Muscle layer of colon (tissue), 2 donors: Measurements from ENCODE around the gene PNLIPRP2.

ENCODE experiments used
- H3K27ac ChIP-seq: one replicate; pipeline ENCODE4 v1.7.0; 2013; ENCODE audit warnings: low read depth, mild to moderate bottlenecking, low read length, moderate library complexity
- H3K27me3 ChIP-seq, 2 donors: one replicate each; pipeline ENCODE4 v1.7.0; 2013; ENCODE audit warnings: low read length in 2 of 2, mild to moderate bottlenecking in 2 of 2; ENCODE audit not compliant: insufficient read depth in 2 of 2, control insufficient read depth in 1 of 2
- H3K36me3 ChIP-seq: one replicate; pipeline ENCODE4 v1.7.0; 2013; ENCODE audit warnings: mild to moderate bottlenecking, low read length; ENCODE audit not compliant: insufficient read depth
- H3K4me1 ChIP-seq: one replicate; pipeline ENCODE4 v1.7.0; 2013; ENCODE audit warnings: mild to moderate bottlenecking, low read length; ENCODE audit not compliant: insufficient read depth
- H3K4me3 ChIP-seq, 2 donors: one replicate each; pipeline ENCODE4 v1.7.0; 2013; ENCODE audit warnings: low read length in 2 of 2, low read depth in 1 of 2, mild to moderate bottlenecking in 1 of 2, moderate library complexity in 1 of 2
- H3K9ac ChIP-seq: one replicate; pipeline ENCODE4 v1.7.0; 2013; ENCODE audit warnings: low read length
- H3K9me3 ChIP-seq: one replicate; pipeline ENCODE4 v1.7.0; 2013; ENCODE audit warnings: mild to moderate bottlenecking, low read length
- donor health status: abdominal sarcoma.
- donor health status: Adenocarcinoma of cecum.

The PNLIPRP2 gene

GRCh38 chr10:116659049-116659670 is 38.4 kb downstream of the PNLIPRP2 start:
- no peaks in the 10 kb centered on the region for H3K36me3 ChIP-seq
- H3K27me3 ChIP-seq: no peaks in the 10 kb centered on the region
- no peaks in the 10 kb centered on the region for H3K4me1 ChIP-seq
- H3K4me3 ChIP-seq: no peak overlapping the region
- no peak overlapping the region for H3K27ac ChIP-seq
- no peak overlapping the region for H3K9ac ChIP-seq
- H3K9me3 ChIP-seq: no peaks in the 10 kb centered on the region

- H3K4me3 ChIP-seq: no peak overlapping the region
- no peaks in the 10 kb centered on the region for H3K36me3 ChIP-seq
- peaks cover 6% of the 10 kb centered on the region for H3K4me1 ChIP-seq
Measured at GRCh38 chr10:116660860-116661259, 40.1 kb downstream of the PNLIPRP2 start.

DNA sequence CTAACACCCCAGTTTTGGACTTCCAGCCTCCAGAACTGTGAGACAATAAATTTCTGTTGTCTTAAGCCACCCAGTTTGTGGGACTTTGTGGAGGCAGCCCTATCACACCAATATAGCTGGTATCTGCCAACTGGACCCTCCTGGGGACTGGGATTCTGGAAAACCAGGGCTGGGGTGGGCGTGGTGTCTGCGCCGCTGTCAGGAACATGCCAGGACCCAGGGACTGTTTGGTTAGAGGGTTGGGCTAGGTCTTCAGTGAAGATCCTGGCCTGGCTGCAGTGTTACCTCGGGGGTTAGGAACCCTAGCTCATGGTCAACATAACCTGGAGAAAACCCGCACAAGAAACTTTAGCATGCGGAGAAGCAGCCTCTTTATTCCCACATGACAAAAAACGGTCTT is 42.6 kb downstream of the PNLIPRP2 start:
- H3K4me3 ChIP-seq: no peak overlapping the region
- H3K27me3 ChIP-seq: no peaks in the 10 kb centered on the region
- H3K9me3 ChIP-seq: no peaks in the 10 kb centered on the region
- H3K27ac ChIP-seq: no peak overlapping the region
- H3K9ac ChIP-seq: no peak overlapping the region
- peaks cover 11% of the 10 kb centered on the region for H3K4me1 ChIP-seq
- no peaks in the 10 kb centered on the region for H3K36me3 ChIP-seq

More at GRCh38 chr10:116660860-116661259, 40.1 kb downstream of the PNLIPRP2 start:
- no peaks in the 10 kb centered on the region for H3K27me3 ChIP-seq
- H3K27ac ChIP-seq: no peak overlapping the region
- no peak overlapping the region for H3K9ac ChIP-seq
- no peaks in the 10 kb centered on the region for H3K9me3 ChIP-seq

- Histone ChIP-seq H3K9me3 (no peaks in the 10 kb centered on the region), H3K4me1 (peaks cover 11% of the 10 kb centered on the region), H3K27ac (no peak overlapping the region), H3K4me3 (no peak overlapping the region), H3K36me3 (no peaks in the 10 kb centered on the region), H3K27me3 (no peaks in the 10 kb centered on the region), H3K9ac (no peak overlapping the region)
Measured at GRCh38 chr10:116664631-116665030, 43.9 kb downstream of the PNLIPRP2 start.

- Histone ChIP-seq H3K36me3 (no peaks in the 10 kb centered on the region), H3K4me3 (peak overlapping the region in 1 of 2 donors; percentile 47), H3K27ac (no peak overlapping the region), H3K4me1 (peaks cover 11% of the 10 kb centered on the region), H3K27me3 (peaks cover 0 to 4% of the 10 kb centered on the region in 2 donors), H3K9ac (peak overlapping the region; percentile 7), H3K9me3 (no peaks in the 10 kb centered on the region)
Measured at GRCh38 chr10:116665541-116666125, 44.9 kb downstream of the PNLIPRP2 start.

- no peak overlapping the region for H3K9ac ChIP-seq
- H3K4me1 ChIP-seq: peaks cover 11% of the 10 kb centered on the region
- no peaks in the 10 kb centered on the region for H3K36me3 ChIP-seq
- H3K4me3 ChIP-seq: no peak overlapping the region
- H3K9me3 ChIP-seq: no peaks in the 10 kb centered on the region
- peaks cover 0 to 4% of the 10 kb centered on the region in 2 donors for H3K27me3 ChIP-seq
- H3K27ac ChIP-seq: no peak overlapping the region
Measured at GRCh38 chr10:116667484-116667883, 46.7 kb downstream of the PNLIPRP2 start.

DNA sequence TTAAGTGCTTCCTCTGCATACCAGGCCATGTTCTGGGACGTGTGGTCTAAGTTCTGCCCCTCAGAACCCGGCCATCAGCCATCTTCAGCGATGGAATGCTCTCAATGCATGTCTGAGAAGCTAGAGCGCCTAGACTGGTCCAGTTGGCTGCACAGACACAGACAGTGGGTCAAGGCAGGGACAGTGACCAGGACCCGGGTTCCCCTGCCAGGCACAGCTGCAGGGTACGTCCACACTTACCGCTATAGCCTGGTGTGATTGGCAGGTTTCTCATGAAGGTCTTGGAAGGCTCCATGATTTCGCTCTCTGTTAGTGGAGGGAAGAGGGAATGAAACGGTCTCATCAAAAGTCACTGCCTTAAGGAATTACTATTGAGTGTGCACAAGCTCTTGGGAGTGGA is 47.3 kb downstream of the PNLIPRP2 start:
- no peak overlapping the region for H3K9ac ChIP-seq
- peaks cover 0 to 4% of the 10 kb centered on the region in 2 donors for H3K27me3 ChIP-seq

DNA sequence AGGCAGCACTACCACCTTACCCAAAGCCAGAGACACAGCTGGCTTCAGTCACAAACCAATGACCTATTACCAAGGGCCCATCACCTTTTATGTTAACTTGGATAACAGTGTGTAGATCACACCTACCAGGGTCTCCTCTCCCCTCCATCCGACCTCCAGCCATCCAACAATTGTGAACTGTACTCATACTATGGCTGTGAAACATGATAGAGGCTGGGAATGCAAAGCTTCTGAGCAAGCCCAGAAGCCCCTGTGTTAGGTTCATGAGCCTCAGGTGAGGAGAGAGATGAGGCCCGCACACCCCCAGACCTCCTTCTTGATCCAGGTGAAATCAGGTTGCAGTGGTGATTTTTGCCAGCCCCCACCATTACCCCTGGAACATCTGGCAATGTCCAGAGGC is 47.7 kb downstream of the PNLIPRP2 start:
- Histone ChIP-seq H3K27ac (no peak overlapping the region), H3K4me1 (peaks cover 11% of the 10 kb centered on the region), H3K27me3 (peaks cover 0 to 4% of the 10 kb centered on the region in 2 donors), H3K36me3 (peaks cover 2% of the 10 kb centered on the region), H3K9ac (no peak overlapping the region), H3K9me3 (no peaks in the 10 kb centered on the region), H3K4me3 (no peak overlapping the region)

More for the DNA sequence above, 47.3 kb downstream of the PNLIPRP2 start:
- Histone ChIP-seq H3K4me1 (peaks cover 11% of the 10 kb centered on the region), H3K9me3 (no peaks in the 10 kb centered on the region), H3K27ac (no peak overlapping the region), H3K4me3 (no peak overlapping the region), H3K36me3 (no peaks in the 10 kb centered on the region)

DNA sequence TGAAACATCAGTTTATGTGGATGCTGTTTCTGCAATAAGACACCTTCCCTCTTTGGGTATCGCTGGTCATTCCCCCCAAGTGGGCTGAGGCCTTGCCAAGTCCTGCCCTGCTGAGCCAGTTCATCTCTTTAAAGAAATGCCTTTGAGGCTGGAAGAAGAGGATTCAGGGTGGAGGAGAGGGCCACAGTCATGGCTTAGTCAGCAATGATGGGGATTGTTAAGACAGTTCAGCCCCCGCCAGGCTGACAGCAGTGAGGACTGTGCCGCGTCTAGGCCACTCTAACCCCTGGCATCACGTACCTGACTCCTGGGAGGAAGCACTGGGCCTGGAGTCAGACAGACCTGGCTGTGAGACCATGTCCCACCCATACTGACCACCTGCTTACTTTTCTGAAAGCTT is 48.3 kb downstream of the PNLIPRP2 start:
- Histone ChIP-seq H3K9me3 (no peaks in the 10 kb centered on the region), H3K4me3 (no peak overlapping the region), H3K36me3 (peaks cover 5% of the 10 kb centered on the region), H3K27me3 (peaks cover 0 to 4% of the 10 kb centered on the region in 2 donors), H3K4me1 (peaks cover 11% of the 10 kb centered on the region), H3K27ac (no peak overlapping the region), H3K9ac (no peak overlapping the region)

GRCh38 chr10:116669832-116670644 is 49.3 kb downstream of the PNLIPRP2 start:
- Histone ChIP-seq H3K4me3 (no peak overlapping the region), H3K27me3 (peaks cover 0 to 4% of the 10 kb centered on the region in 2 donors), H3K4me1 (peaks cover 8% of the 10 kb centered on the region), H3K36me3 (peaks cover 5% of the 10 kb centered on the region), H3K27ac (no peak overlapping the region), H3K9me3 (no peaks in the 10 kb centered on the region), H3K9ac (no peak overlapping the region)

DNA sequence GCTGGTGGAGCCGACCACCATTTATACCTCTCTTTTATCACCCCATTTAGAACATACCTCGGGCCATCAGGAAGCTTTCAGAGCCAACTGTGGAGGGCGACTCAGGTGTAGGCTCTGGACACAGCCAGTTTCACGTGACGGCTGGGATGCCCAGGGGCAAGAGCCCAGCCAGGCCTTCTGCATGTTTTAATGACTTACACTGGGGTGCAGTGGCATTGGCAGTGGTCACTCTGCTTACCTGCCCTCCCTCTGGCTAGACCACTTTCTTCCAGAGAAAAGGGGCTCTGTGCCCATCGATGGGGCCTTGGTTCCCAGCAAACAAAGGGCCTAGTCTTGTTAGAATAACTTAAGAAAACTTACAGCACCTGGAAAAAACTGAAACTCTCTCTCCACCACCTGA is 50.0 kb downstream of the PNLIPRP2 start:
- H3K4me3 ChIP-seq: no peak overlapping the region

More for the DNA sequence above, 50.0 kb downstream of the PNLIPRP2 start:
- Histone ChIP-seq H3K27ac (no peak overlapping the region), H3K36me3 (peaks cover 5% of the 10 kb centered on the region), H3K4me1 (peaks cover 7% of the 10 kb centered on the region), H3K27me3 (peaks cover 0 to 4% of the 10 kb centered on the region in 2 donors), H3K9me3 (no peaks in the 10 kb centered on the region), H3K9ac (no peak overlapping the region)
